Mesenchymal stem cell (in vitro differentiated cells and primary cell): ENCODE results near the gene EXO1.

Experiments used
- DNase-seq: peaks from one replicate; pipeline ENCODE4 v3.0.0-alpha.2; 2013
- H2AFZ ChIP-seq: one replicate; pipeline ENCODE4 v1.6.1; 2013; ENCODE audit warnings: low read depth, mild to moderate bottlenecking, control low read depth, inconsistent platforms, low read length, moderate library complexity
- H2AK5ac ChIP-seq: 2 replicates; pipeline ENCODE4 v1.6.1; 2013; ENCODE audit warnings: low read length, moderate library complexity, mild to moderate bottlenecking, inconsistent platforms; ENCODE audit not compliant: severe bottlenecking
- H2BK120ac ChIP-seq: one replicate; pipeline ENCODE4 v1.6.1; 2013; ENCODE audit warnings: low read depth, mild to moderate bottlenecking, inconsistent platforms, low read length, moderate library complexity
- H2BK12ac ChIP-seq, 2 experiments: one replicate each; pipeline ENCODE4 v1.6.1; 2013; ENCODE audit warnings: inconsistent platforms in 2 of 2, low read length in 2 of 2, mild to moderate bottlenecking in 2 of 2, moderate library complexity in 2 of 2, control low read depth in 1 of 2
- H2BK15ac ChIP-seq: one replicate; pipeline ENCODE4 v1.6.1; 2013; ENCODE audit warnings: mild to moderate bottlenecking, low read depth, inconsistent platforms; ENCODE audit not compliant: poor library complexity, severe bottlenecking
- H2BK5ac ChIP-seq: 2 replicates; pipeline ENCODE4 v1.6.1; 2013; ENCODE audit warnings: low read depth, mild to moderate bottlenecking, low read length, control low read depth, inconsistent platforms; ENCODE audit not compliant: poor library complexity, severe bottlenecking
- H3K14ac ChIP-seq, 2 experiments: one replicate each; pipeline ENCODE4 v1.6.1; 2013; ENCODE audit warnings: inconsistent platforms in 2 of 2, low read length in 2 of 2, control low read depth in 1 of 2, mild to moderate bottlenecking in 1 of 2, moderate library complexity in 1 of 2
- H3K18ac ChIP-seq, 2 experiments: one replicate each; pipeline ENCODE4 v1.6.1; 2013; ENCODE audit warnings: inconsistent platforms in 2 of 2, low read length in 2 of 2, control low read depth in 1 of 2, low read depth in 1 of 2, mild to moderate bottlenecking in 1 of 2
- H3K23ac ChIP-seq, 2 experiments: one replicate each; pipeline ENCODE4 v1.6.1; 2013; ENCODE audit warnings: inconsistent platforms in 2 of 2, low read length in 2 of 2, mild to moderate bottlenecking in 2 of 2, moderate library complexity in 2 of 2, control low read depth in 1 of 2
- H3K27ac ChIP-seq: 2 replicates; pipeline ENCODE4 v1.5.1; 2013; ENCODE audit warnings: mild to moderate bottlenecking, moderate library complexity, low read length, control low read depth, inconsistent platforms; ENCODE audit not compliant: poor library complexity, severe bottlenecking
- H3K27me3 ChIP-seq, 2 experiments: 2 replicates each; pipeline versions ENCODE4 v1.6.1 to v1.7.0; 2013; ENCODE audit warnings: low read length in 2 of 2, mild to moderate bottlenecking in 2 of 2, moderate library complexity in 2 of 2, control low read depth in 1 of 2, inconsistent platforms in 1 of 2; ENCODE audit not compliant: control insufficient read depth in 1 of 2, insufficient read depth in 1 of 2
- H3K36me3 ChIP-seq, 2 experiments: 2 replicates each; pipeline versions ENCODE4 v1.6.1 to v1.7.0; 2013; ENCODE audit warnings: low read length in 2 of 2, control low read depth in 1 of 2, inconsistent platforms in 1 of 2, low read depth in 1 of 2, mild to moderate bottlenecking in 1 of 2; ENCODE audit not compliant: insufficient read depth in 2 of 2, control insufficient read depth in 1 of 2
- H3K4ac ChIP-seq, 2 experiments: one replicate each; pipeline ENCODE4 v1.6.1; 2013; ENCODE audit warnings: inconsistent platforms in 2 of 2, low read length in 2 of 2, mild to moderate bottlenecking in 2 of 2, moderate library complexity in 2 of 2, control low read depth in 1 of 2, low read depth in 1 of 2
- H3K4me1 ChIP-seq: 2 replicates; pipeline ENCODE4 v1.6.1; 2013; ENCODE audit warnings: low read depth, low read length, control low read depth; ENCODE audit not compliant: control insufficient read depth, insufficient read depth
- H3K4me2 ChIP-seq: 2 replicates; pipeline ENCODE4 v1.6.1; 2013; ENCODE audit warnings: low read length, mild to moderate bottlenecking, inconsistent platforms; ENCODE audit not compliant: poor library complexity, severe bottlenecking
- H3K4me3 ChIP-seq, 2 experiments: 2 replicates each; pipeline versions ENCODE4 v1.5.1 to v1.7.0; 2013; ENCODE audit warnings: low read length in 2 of 2, mild to moderate bottlenecking in 2 of 2, control low read depth in 1 of 2, low read depth in 1 of 2; ENCODE audit not compliant: insufficient read depth in 1 of 2
- H3K79me1 ChIP-seq: replicated peaks from 2 replicates; pipeline ENCODE4 v1.6.1; 2013; ENCODE audit warnings: mild to moderate bottlenecking, control low read depth, low read length, inconsistent platforms; ENCODE audit not compliant: poor library complexity, severe bottlenecking
- H3K9ac ChIP-seq: 2 replicates; pipeline ENCODE4 v1.7.0; 2013; ENCODE audit warnings: mild to moderate bottlenecking, low read length, moderate library complexity
- H3K9me3 ChIP-seq: 2 replicates; pipeline ENCODE4 v1.7.0; 2013; ENCODE audit warnings: mild to moderate bottlenecking, low read length; ENCODE audit not compliant: control insufficient read depth
- H4K8ac ChIP-seq: one replicate; pipeline ENCODE4 v1.6.1; 2013; ENCODE audit warnings: inconsistent platforms, mild to moderate bottlenecking, low read length, moderate library complexity
- H4K91ac ChIP-seq: one replicate; pipeline ENCODE4 v1.6.1; 2013; ENCODE audit warnings: mild to moderate bottlenecking, low read length, inconsistent platforms
- WGBS: methylation state at CpG from one replicate; pipeline ENCODE4 v1.1.7; 2013; ENCODE audit warnings: mixed read lengths; 5-methylcytosine and 5-hydroxymethylcytosine counted together

The EXO1 gene

GRCh38 chr1:241870746-241871430 lies 22.9 kb downstream of the EXO1 start:
- Histone ChIP-seq H3K9me3 (no peaks in the 10 kb centered on the region), H2BK12ac (no peak overlapping the region), H2AK5ac (no peak overlapping the region), H3K4me1 (peaks cover 3% of the 10 kb centered on the region), H3K4me2 (no peak overlapping the region), H2BK5ac (no peak overlapping the region), H3K36me3 (peaks cover 0 to 4% of the 10 kb centered on the region in 2 experiments), H2BK15ac (no peak overlapping the region), H3K4ac (no peak overlapping the region), H3K9ac (no peak overlapping the region), H3K27ac (peak overlapping the region; percentile 35), H3K27me3 (no peaks in the 10 kb centered on the region), H3K23ac (no peak overlapping the region), H4K8ac (no peak overlapping the region), H2AFZ (no peak overlapping the region), H3K79me1 (peaks cover 1% of the 10 kb centered on the region), H3K18ac (no peak overlapping the region), H3K4me3 (no peak overlapping the region), H4K91ac (no peak overlapping the region), H2BK120ac (no peak overlapping the region), H3K14ac (no peak overlapping the region)
- no peak for DNase-seq
- 100% methylated on average over 2 of the region's 3 CpGs for WGBS

- H2BK12ac ChIP-seq: no peak overlapping the region
- H3K27me3 ChIP-seq: no peaks in the 10 kb centered on the region
- no peak overlapping the region for H2AFZ ChIP-seq
- no peak overlapping the region for H3K14ac ChIP-seq
- H2BK15ac ChIP-seq: no peak overlapping the region
- H3K27ac ChIP-seq: no peak overlapping the region
- H2BK5ac ChIP-seq: no peak overlapping the region
- no peak overlapping the region for H3K18ac ChIP-seq
- H3K23ac ChIP-seq: no peak overlapping the region
- no peak overlapping the region for H3K4me3 ChIP-seq
- no peak for DNase-seq
- H3K36me3 ChIP-seq: peaks cover 0 to 7% of the 10 kb centered on the region in 2 experiments
- H3K4me1 ChIP-seq: no peaks in the 10 kb centered on the region
- H2BK120ac ChIP-seq: no peak overlapping the region
- H4K91ac ChIP-seq: no peak overlapping the region
- no peak overlapping the region for H4K8ac ChIP-seq
- no peak overlapping the region for H3K4ac ChIP-seq
- no peak overlapping the region for H3K4me2 ChIP-seq
- H3K9ac ChIP-seq: no peak overlapping the region
- 91% methylated on average over 3 of the region's 6 CpGs for WGBS
- no peaks in the 10 kb centered on the region for H3K9me3 ChIP-seq
- no peaks in the 10 kb centered on the region for H3K79me1 ChIP-seq
- H2AK5ac ChIP-seq: no peak overlapping the region
These were observed 33.4 kb downstream of the EXO1 start for GRCh38 chr1:241881440-241881839.

DNA sequence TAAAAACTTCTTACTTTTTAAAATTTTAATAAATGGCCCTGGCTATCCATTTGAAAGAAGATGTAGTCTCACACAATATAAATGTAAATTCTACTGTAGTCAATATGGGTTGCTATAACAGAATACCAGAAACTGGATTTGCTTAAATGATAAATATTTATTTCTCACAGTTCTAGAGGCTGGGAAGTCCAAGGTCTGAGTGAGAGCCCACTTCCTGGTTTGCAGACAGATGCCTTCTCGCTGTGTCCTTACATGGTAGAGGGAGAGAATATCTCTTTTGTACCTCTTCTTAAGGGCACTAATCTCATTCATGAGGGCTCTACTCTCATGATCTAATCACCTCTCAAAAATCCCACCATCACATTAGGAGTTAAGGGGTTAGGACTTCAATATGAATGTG lies 35.2 kb downstream of the EXO1 start:
- Histone ChIP-seq H3K4me2 (no peak overlapping the region), H2BK5ac (no peak overlapping the region)

GRCh38 chr1:241888232-241888631 lies 40.2 kb downstream of the EXO1 start:
- Histone ChIP-seq H3K27ac (no peak overlapping the region), H2BK15ac (no peak overlapping the region), H3K14ac (no peak overlapping the region), H2BK5ac (no peak overlapping the region), H2AK5ac (no peak overlapping the region), H2BK120ac (no peak overlapping the region), H3K36me3 (no peaks in the 10 kb centered on the region), H3K18ac (no peak overlapping the region), H3K79me1 (no peaks in the 10 kb centered on the region), H3K4me3 (no peak overlapping the region), H4K8ac (no peak overlapping the region), H3K9me3 (no peaks in the 10 kb centered on the region), H3K4ac (no peak overlapping the region), H3K23ac (no peak overlapping the region), H3K4me1 (no peaks in the 10 kb centered on the region), H3K4me2 (no peak overlapping the region), H2BK12ac (no peak overlapping the region), H4K91ac (no peak overlapping the region), H2AFZ (no peak overlapping the region), H3K27me3 (no peaks in the 10 kb centered on the region), H3K9ac (no peak overlapping the region)
- DNase-seq: peak; percentile 53
- 78% methylated on average over 4 of the region's 4 CpGs for WGBS

More for the DNA sequence above, 35.2 kb downstream of the EXO1 start:
- Histone ChIP-seq H2AFZ (no peak overlapping the region), H3K4ac (no peak overlapping the region), H2BK120ac (no peak overlapping the region), H2BK12ac (no peak overlapping the region), H3K18ac (no peak overlapping the region), H3K9ac (no peak overlapping the region), H4K8ac (no peak overlapping the region), H3K23ac (no peak overlapping the region), H2AK5ac (no peak overlapping the region), H3K36me3 (peaks cover 0 to 7% of the 10 kb centered on the region in 2 experiments), H4K91ac (no peak overlapping the region), H3K27ac (no peak overlapping the region), H3K79me1 (no peaks in the 10 kb centered on the region), H3K14ac (no peak overlapping the region), H2BK15ac (no peak overlapping the region), H3K9me3 (no peaks in the 10 kb centered on the region), H3K4me1 (no peaks in the 10 kb centered on the region), H3K27me3 (no peaks in the 10 kb centered on the region), H3K4me3 (no peak overlapping the region)
- DNase-seq: no peak
- no CpG with 5 or more reads among the region's 1 CpG for WGBS
